Measurements from ENCODE around the gene SLC9B1.
"Not testable (repeated sequence)": the region's sequence is repeated elsewhere in the genome, so short reads cannot be mapped to it uniquely, and the experiment has no call there.

Gene SLC9B1

GRCh38 chr4:103010804-103011203 lies 8.7 kb downstream of the SLC9B1 start:
- no peak for DNase-seq

DNA sequence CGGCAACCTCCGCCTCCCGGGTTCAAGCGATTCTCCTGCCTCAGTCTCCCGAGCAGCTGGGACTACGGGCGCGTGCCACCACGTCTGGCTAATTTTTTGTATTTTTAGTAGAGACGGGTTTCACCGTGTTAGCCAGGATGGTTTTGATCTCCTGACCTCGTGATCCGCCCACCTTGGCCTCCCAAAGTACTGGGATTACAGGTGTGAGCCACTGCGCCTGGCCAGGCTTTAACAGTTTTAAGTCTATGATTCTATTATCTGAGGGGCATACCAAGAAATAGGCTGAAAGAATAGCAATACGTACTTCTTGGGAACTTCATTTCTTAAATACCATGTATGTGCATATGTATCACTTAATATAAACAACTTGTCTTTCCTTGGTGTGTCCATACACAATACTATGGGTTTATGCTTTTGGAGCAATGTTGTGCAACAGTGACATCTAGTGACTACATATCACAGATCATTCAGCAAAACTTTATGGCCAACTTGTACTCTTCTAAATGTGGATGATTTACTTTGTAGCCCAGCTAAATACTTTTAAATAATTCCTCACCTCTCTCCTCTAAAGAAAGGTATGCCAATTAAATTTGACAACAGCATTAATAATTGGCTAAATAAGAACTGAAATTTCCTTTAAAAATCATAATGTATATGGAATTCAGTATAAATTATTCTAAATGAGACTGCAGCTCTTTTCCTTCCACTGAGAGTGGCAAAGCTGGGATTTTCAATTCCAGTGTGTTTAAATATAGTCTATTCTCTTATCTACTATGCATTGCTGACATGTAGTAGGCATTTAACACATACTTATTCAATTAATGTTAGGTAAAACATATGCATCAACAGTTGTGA lies 10.4 kb downstream of the SLC9B1 start:
- peak; percentile 22 for DNase-seq

GRCh38 chr4:103002551-103002950 lies 17.0 kb downstream of the SLC9B1 start:
- no peak for DNase-seq

- no peak for DNase-seq
These were observed 24.7 kb downstream of the SLC9B1 start for GRCh38 chr4:102994803-102995202.

DNA sequence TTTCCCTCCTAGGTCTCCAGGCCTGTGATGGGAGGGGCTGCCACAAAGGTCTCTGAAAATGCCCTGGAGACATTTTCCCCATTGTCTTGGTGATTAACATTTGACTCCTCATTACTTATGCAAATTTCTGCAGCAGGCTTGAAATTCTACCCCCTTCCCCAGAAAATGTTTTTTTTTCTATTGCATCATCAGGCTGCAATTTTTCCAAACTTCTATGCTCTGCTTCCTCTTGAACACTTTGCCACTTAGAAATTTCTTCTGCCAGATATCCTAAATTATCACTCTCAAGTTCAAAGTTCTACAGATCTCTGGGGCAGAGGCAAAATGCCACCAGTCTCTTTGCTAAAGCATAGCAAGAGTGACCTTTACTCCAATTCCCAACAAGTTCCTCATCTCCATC lies 25.5 kb downstream of the SLC9B1 start:
- not testable (repeated sequence) for DNase-seq

DNA sequence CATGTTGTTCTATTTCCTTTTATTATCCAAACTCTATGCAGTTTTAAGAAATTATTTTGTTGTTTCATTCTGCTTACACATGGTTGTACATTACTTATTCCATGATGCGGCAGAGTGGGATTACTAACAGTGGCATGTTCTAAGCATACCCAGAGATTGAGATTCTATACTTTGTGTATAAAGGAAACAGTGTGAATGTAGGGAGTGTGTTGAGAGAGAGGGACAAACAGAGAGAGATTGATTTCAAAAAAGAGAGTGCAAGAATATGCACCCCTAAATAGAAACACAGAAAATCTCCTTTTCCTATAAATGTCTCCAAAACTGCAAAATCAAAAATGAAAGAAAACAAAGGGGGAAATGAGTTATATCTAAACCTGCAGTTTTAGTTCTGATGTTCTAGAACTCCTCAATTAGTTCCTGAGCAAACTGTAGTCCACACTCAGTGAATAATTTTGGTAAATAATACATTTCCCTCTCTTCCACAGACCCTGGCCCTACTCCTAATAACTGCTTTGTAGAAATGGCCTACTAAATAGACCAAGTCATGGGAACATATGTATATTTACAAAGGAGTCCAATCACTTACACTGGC lies 31.0 kb downstream of the SLC9B1 start:
- no peak for DNase-seq

GRCh38 chr4:102981005-102981404 lies 38.5 kb downstream of the SLC9B1 start:
- DNase-seq, result no peak

- not testable (repeated sequence) for DNase-seq
These were observed 57.7 kb downstream of the SLC9B1 start for GRCh38 chr4:102961813-102962212.

GRCh38 chr4:102959496-102959895 lies 60.0 kb downstream of the SLC9B1 start:
- DNase-seq, result no peak

GRCh38 chr4:102945066-102945465 lies 74.4 kb downstream of the SLC9B1 start:
- DNase-seq, result no peak

DNA sequence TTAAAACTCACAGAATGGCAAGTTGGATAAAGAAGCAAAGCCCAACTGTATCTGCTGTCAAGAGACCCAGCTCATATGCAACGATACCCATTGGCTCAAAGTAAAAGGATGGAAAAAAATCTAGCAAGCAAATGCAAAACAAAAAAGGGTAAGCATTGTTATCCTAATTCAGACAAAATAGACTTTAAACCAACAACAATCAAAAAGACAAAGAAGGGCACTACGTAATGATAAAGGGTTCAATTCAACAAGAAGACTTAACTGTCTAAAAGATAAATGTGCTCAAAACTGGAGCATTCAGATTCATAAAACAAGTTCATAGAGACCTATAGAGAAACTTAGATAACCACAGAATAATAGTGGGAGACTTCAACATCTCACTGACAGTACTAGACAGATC lies 81.4 kb downstream of the SLC9B1 start:
- not testable (repeated sequence) for DNase-seq

GRCh38 chr4:102935716-102936115 lies 83.8 kb downstream of the SLC9B1 start:
- no peak for DNase-seq

GRCh38 chr4:102919697-102920096 lies 99.8 kb downstream of the SLC9B1 start:
- DNase-seq, result not testable (repeated sequence)

DNA sequence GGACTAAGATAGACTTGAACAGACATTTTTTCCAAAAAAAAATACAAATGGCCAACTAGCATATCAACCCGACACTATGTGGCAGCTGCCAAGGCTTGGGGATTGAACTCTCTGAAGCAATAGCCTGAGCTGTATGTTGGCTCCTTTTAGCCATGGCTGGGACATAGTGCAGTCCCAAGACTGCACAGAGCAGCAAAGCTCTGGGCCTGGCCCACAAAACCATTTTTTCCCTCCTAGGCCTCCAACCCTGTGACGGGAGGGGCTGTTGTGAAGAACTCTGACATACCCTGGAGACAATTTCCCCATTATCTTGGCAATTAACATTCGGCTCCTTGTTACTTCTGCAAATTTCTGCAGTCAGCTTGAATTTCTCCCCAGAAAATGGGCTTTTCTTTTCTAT lies 100.6 kb downstream of the SLC9B1 start:
- no peak for DNase-seq

GRCh38 chr4:102901804-102902203 lies 117.7 kb downstream of the SLC9B1 start:
- DNase-seq, result no peak

DNA sequence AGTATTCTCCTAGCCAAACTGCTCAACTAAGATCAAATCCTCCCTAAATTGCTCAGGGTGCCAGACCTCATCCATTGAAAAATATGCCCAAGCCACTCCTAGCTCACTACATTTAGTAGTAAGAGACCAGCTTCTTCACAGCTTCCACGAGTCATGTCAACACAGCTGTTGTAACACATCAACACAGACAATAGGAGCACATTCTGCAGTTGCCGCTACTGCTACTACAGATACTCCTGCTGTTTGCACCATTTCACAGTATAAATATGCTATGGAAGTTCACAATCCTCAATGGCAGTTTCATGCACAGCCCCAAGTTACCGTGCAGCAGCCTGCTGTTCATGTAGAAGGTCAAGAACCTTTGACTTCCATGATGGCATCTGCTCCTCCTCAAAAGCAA lies 121.9 kb downstream of the SLC9B1 start:
- DNase-seq, result not testable (repeated sequence)

GRCh38 chr4:102896547-102896946 lies 123.0 kb downstream of the SLC9B1 start:
- DNase-seq, result not testable (repeated sequence)

- not testable (repeated sequence) for DNase-seq
These were observed 129.6 kb downstream of the SLC9B1 start for GRCh38 chr4:102889866-102890265.

DNA sequence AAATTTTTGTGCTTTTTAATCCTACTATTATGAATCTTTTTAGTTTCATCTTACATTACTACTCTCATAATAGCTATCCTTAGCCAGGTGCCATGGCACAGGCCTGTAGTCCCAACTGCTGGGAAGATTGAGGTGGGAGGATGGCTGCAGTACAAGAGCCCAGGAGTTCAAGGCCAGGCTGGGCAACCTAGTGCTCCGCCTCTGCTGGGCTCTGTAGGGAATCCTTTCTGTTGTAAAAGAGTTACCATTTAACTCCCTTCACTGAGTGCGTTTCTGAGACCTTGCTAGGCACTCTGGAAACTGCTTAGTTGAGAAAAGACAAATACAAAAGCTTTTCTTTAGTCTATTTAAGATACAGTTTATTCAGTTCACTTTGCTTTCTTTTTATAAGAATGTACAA lies 130.9 kb downstream of the SLC9B1 start:
- DNase-seq, result not testable (repeated sequence)

DNA sequence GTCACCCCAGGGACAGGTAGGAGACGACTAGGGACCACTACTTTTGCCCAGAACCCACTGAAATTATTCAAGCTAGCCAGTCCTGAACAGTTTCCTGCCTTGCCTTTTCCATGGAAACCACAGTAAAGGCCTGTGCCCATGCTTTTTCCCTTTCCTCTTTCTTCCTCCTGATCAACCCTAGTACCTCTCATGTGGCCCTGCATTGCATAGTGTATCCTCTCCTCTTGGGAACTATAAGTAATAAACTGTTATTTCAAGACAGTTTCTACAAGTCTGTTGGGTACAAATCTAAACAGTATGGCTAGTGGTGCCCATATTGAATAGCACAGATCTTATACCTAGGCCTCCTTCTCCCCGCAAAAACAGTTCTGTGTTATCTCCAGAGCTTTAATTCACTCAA lies 136.2 kb downstream of the SLC9B1 start:
- DNase-seq, result no peak

DNA sequence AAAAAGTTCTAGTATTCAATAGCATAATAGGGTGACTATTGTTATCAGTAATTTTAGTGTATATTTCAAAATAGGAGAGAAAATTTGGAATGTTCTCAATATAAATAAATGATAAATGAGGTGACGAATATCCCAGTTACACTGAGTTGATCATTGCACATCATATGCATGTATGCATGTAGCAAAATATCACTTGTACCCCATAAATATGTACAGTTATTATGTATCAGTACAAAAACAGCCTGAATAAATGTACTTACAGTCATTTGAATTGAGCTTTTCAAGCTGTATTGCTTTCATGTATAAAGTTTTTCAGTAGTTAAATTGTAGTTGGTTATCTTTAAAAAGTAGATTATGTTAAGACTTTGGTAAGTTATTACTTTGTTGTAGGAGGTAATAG lies 138.2 kb downstream of the SLC9B1 start:
- no peak for DNase-seq

- no peak for DNase-seq
These were observed 140.6 kb downstream of the SLC9B1 start for GRCh38 chr4:102878901-102879300.

- not testable (repeated sequence) for DNase-seq
These were observed 141.2 kb downstream of the SLC9B1 start for GRCh38 chr4:102878349-102878748.

DNA sequence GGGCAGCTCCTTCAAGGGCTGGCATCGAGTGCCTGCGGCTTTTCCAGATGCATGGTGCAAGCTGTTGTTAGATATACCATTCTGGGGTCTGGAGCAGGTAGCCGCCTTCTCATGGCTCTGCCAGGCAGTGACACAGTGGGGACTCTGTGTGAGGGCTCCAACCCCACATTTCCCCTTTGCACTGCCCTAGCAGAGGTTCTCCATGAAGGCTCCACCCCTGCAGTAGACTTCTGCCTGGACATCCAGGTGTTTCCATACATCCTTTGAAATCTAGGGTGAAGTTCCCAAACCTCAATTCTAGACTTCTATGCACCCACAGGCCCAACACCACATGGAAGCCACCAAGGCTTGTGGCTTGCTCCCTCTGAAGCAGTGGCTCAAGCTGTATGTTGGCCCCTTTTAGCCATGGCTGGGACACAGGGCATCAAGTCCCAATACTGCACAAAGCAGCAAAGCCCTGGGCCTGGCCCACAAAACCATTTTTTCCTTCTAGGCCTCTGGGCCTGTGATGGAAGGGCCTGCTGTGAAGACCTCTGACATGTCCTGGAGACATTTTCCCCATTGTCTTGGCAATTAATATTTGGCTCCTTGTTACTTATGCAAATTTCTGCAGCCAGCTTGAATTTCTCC lies 141.9 kb downstream of the SLC9B1 start:
- DNase-seq, result not testable (repeated sequence)
